ENCODE data around the gene RRBP1. TPM values are rescaled to one million over a fixed set of nuclear protein-coding genes. Genes with fewer than 3 reads are reported as not detected.

The RRBP1 gene
- total RNA-seq, 6 donors from 2014 or later = 143 to 256 (median 172) TPM

- WGBS, 2 donors = 97 to 100% methylated on average over 5 to 20 of the region's 21 CpGs
- Histone ChIP-seq H3K27ac (no peak overlapping the region), H3K4me3 (no peak overlapping the region), H3K27me3 (no peaks in the 10 kb centered on the region), H3K4me1 (no peaks in the 10 kb centered on the region), H3K9me3 (no peaks in the 10 kb centered on the region), H3K36me3 (peaks cover 17 to 100% (median 95%) of the 10 kb centered on the region in 4 donors)
- TF ChIP-seq POLR2AphosphoS5 (IDR thresholded peaks at IDR 0.05) = no peak
- DNase-seq (peak in 1 of 2 donors; percentile 79), ATAC-seq (ENCODE audit: low FRiP score in 2 of 2) (no peak)
These were observed 52.4 kb downstream of the RRBP1 start for GRCh38 chr20:17629678-17630089.

DNA sequence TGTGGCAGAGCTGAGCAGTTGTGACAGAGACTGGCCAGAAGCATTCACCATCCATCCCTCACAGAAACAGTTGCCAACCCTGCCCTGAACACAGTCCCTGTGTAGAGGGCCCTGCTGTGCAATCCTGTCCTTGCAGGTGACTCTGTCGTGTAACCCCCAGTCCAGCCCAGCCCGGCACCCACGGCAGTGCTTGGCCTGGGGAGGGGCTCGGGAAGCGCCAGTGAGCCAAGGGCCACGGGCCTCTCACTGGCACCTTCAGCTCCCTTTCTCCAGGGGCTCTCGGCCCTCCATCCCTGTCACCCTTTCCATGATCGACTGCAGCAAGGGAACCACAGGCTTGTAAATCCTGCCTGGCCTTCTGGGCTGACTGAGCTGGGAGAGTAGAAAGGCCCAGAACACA is 53.0 kb downstream of the RRBP1 start:
- H3K27ac ChIP-seq = no peak overlapping the region
- peaks cover 20 to 100% (median 97%) of the 10 kb centered on the region in 4 donors for H3K36me3 ChIP-seq
- H3K27me3 ChIP-seq = no peaks in the 10 kb centered on the region
- H3K9me3 ChIP-seq = no peaks in the 10 kb centered on the region
- no peak for TF ChIP-seq POLR2AphosphoS5 (IDR thresholded peaks at IDR 0.05)
- TF ChIP-seq CTCF (IDR thresholded peaks at IDR 0.05) = no peak
- ATAC-seq (ENCODE audit: low FRiP score in 2 of 2) = no peak
- no peaks in the 10 kb centered on the region for H3K4me1 ChIP-seq
- WGBS, 2 donors = 76 to 88% methylated on average over 5 to 8 of the region's 8 CpGs
- DNase-seq = peak in 1 of 2 donors; percentile 55
- no peak overlapping the region for H3K4me3 ChIP-seq

DNA sequence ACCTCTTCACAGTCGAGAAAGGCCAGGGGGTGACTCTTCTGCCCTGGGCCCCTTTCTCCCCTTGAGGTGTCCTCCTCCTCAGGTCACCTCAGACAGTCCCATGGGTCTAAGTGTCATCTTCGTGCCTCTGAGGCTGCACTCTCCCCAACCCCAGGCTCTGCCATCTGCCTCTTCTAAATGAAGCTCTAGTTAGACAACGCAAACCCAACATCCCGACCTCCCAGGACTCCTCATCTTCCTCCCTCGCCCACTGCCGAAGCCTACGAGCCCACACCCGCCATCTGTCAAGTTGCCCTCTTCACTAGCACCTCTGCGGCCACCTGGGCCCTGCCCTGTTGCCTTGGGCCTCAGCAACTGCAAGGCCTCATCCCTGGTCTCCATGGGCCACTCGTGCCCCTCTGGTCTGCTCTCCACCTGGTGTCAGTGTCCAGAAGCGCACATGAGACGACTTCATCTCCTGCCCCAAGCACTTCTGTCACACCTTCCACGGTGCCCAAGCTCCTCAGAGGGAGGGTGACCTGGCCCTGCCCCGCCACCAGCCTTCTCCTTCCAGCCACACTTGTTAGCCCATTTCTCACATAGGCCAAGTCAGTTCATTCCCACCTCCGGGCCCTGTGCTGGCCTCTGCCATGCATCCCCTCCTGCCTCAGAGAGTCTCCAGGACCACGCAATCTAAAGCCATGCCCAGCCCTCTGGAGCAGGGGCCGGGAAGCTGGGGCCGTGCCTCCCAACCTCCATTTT is 53.8 kb downstream of the RRBP1 start:
- TF ChIP-seq POLR2AphosphoS5 (IDR thresholded peaks at IDR 0.05) (no peak), POLR2A (IDR thresholded peaks at IDR 0.05) (no peak), CTCF (IDR thresholded peaks at IDR 0.05) (no peak), EP300 (IDR thresholded peaks at IDR 0.05) (no peak)
- Histone ChIP-seq H3K36me3 (peaks cover 17 to 100% (median 95%) of the 10 kb centered on the region in 4 donors), H3K27ac (no peak overlapping the region), H3K27me3 (no peaks in the 10 kb centered on the region), H3K9me3 (no peaks in the 10 kb centered on the region), H3K4me3 (no peak overlapping the region), H3K4me1 (no peaks in the 10 kb centered on the region)
- ATAC-seq (ENCODE audit: low FRiP score in 2 of 2) = no peak
- DNase-seq = no peak
- 92 to 95% methylated on average over 18 of the region's 18 CpGs for WGBS, 2 donors

DNA sequence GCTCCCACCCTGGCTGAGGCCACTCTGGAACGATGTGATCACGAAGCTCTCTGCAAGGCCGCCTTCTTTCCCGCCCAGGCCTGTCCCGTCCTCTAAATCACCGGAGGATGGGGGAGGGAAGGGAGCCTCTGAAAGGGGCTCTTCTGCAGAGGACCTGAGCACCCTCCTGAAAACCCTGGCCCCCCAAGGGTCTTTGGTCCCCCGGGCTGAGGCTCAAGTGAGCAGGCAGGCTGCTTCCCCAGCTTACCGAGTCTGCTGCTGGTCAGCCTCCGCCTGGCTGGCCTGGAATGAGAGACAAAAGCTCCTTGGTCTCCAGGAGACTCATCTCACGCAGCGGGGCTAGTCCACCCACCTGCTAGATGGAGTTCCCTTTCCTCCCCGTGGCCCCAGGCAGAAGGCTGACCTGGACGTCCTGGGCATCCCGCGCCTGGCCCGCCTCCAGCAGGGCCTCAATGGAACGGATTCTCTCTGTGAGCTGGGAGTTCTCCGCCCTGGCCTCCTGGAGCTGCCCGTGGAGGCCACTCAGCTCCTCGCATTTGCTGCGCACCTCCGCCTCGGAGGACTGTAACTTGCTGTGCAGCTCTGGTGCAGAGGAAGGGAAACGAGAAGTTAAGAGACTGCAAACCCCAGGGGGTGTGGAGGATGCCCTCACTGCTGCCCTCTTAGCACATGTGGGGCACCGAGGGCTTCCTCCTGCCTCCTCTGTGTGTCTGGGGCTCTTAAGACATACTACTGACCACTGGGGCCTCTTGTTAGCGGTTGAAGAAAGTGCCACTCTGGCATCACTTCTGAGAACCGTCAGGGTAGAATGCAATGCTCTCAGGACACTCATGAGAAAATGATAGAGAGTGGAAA is 54.7 kb downstream of the RRBP1 start:
- no peak overlapping the region for H3K4me3 ChIP-seq
- no peak for ATAC-seq (ENCODE audit: low FRiP score in 2 of 2)
- no peaks in the 10 kb centered on the region for H3K9me3 ChIP-seq
- H3K27ac ChIP-seq = no peak overlapping the region
- H3K27me3 ChIP-seq = no peaks in the 10 kb centered on the region
- no peaks in the 10 kb centered on the region for H3K4me1 ChIP-seq
- peaks cover 19 to 100% (median 96%) of the 10 kb centered on the region in 4 donors for H3K36me3 ChIP-seq
- DNase-seq = peak in 1 of 2 donors; percentile 75
- TF ChIP-seq CTCF (IDR thresholded peaks at IDR 0.05) = no peak
- TF ChIP-seq POLR2A (IDR thresholded peaks at IDR 0.05) = no peak
- no peak for TF ChIP-seq EP300 (IDR thresholded peaks at IDR 0.05)
- TF ChIP-seq POLR2AphosphoS5 (IDR thresholded peaks at IDR 0.05) = no peak
- 81 to 86% methylated on average over 14 to 25 of the region's 27 CpGs for WGBS, 2 donors

DNA sequence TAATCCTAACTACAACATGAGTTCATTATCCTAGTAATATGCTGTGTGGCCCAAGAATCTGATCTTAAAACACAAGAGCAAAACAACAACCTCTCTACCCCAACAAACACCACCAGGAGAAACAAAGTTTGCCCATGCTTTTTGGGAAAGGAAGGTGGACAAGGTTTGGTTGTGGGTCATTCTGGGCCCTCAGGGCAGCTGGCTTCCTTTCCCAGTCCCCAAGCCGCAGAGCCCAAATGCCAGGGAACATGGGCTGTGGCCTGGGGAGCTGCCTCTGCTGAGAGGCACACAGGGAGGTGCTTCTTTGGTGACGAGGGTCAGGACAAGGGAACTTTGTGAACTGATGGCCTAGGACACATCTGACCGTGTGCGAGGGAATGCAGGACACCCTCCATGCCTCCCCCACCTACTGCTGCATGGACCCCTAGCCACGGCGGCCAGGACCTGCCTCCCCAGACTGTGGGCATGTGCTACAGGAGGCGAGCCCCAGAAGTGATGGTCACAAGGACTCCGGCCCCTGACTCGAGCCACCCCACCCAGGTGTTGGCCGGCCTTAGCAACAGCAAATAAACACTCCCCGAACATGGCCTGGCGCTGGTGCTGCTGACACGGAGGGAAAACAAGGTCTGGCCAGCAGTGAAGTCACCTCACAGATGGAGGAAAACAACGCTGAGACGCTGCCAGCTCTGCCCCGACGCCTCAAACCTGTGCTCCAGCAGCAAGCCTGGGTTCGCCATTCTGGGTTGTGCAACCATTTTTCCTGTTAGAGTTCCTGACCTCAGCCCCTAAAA is 55.6 kb downstream of the RRBP1 start:
- ATAC-seq (ENCODE audit: low FRiP score in 2 of 2) = peak in 1 of 2 donors; percentile 63
- Histone ChIP-seq H3K36me3 (peaks cover 27 to 100% (median 97%) of the 10 kb centered on the region in 4 donors), H3K27ac (peak overlapping the region in 1 of 4 donors; percentile 35), H3K4me3 (no peak overlapping the region), H3K27me3 (no peaks in the 10 kb centered on the region), H3K4me1 (no peaks in the 10 kb centered on the region), H3K9me3 (no peaks in the 10 kb centered on the region)
- 78 to 85% methylated on average over 12 to 18 of the region's 18 CpGs for WGBS, 2 donors
- TF ChIP-seq EP300 (IDR thresholded peaks at IDR 0.05) (no peak), POLR2A (IDR thresholded peaks at IDR 0.05) (no peak), POLR2AphosphoS5 (IDR thresholded peaks at IDR 0.05) (no peak)
- no peak for DNase-seq
